Activated CD4-positive, alpha-beta T cell treated with anti-CD3 and anti-CD28 coated beads for 4 hours (primary cell): ENCODE results near the gene F2RL3.
"Not testable (repeated sequence)": the region's sequence is repeated elsewhere in the genome, so short reads cannot be mapped to it uniquely, and the experiment has no call there.

Experiments
- DNase-seq, 2 donors: peaks; one replicate each; pipeline ENCODE4 v3.0.0-alpha.2; 2020

Gene F2RL3

GRCh38 chr19:16888629-16889365 is at the start of gene F2RL3:
Gene F2RL3, plus strand, starts transcription at chr19:16888999. Its CDS starts 191 bp downstream, at chr19:16889190.
- no peak for DNase-seq

- DNase-seq: no peak
Observed at GRCh38 chr19:16841391-16841926, 47.3 kb upstream of the F2RL3 start.

GRCh38 chr19:16846901-16847300 is 41.9 kb upstream of the F2RL3 start:
- DNase-seq: no peak

GRCh38 chr19:16847430-16847829 is 41.4 kb upstream of the F2RL3 start:
- DNase-seq: no peak

GRCh38 chr19:16849168-16849567 is 39.6 kb upstream of the F2RL3 start:
- no peak for DNase-seq

- no peak for DNase-seq
Observed at GRCh38 chr19:16850133-16850532, 38.7 kb upstream of the F2RL3 start.

- DNase-seq: no peak
Observed at GRCh38 chr19:16851031-16851712, 37.6 kb upstream of the F2RL3 start.

GRCh38 chr19:16853066-16853465 is 35.7 kb upstream of the F2RL3 start:
- no peak for DNase-seq

GRCh38 chr19:16856091-16856490 is 32.7 kb upstream of the F2RL3 start:
- no peak for DNase-seq

GRCh38 chr19:16859626-16860025 is 29.2 kb upstream of the F2RL3 start:
- DNase-seq: no peak

- DNase-seq: no peak
Observed at GRCh38 chr19:16860118-16860517, 28.7 kb upstream of the F2RL3 start.

- DNase-seq: no peak
Observed at GRCh38 chr19:16861011-16861410, 27.8 kb upstream of the F2RL3 start.

- no peak for DNase-seq
Observed at GRCh38 chr19:16861834-16862233, 27.0 kb upstream of the F2RL3 start.

GRCh38 chr19:16862826-16863415 is 25.9 kb upstream of the F2RL3 start:
- no peak for DNase-seq

GRCh38 chr19:16867211-16867610 is 21.6 kb upstream of the F2RL3 start:
- DNase-seq: no peak

- no peak for DNase-seq
Observed at GRCh38 chr19:16868423-16869130, 20.2 kb upstream of the F2RL3 start.

GRCh38 chr19:16869331-16869972 is 19.3 kb upstream of the F2RL3 start:
- DNase-seq: no peak

- DNase-seq: no peak
Observed at GRCh38 chr19:16871871-16872270, 16.9 kb upstream of the F2RL3 start.

- DNase-seq: no peak
Observed at GRCh38 chr19:16872728-16873127, 16.1 kb upstream of the F2RL3 start.

GRCh38 chr19:16873594-16873993 is 15.2 kb upstream of the F2RL3 start:
- DNase-seq: no peak

GRCh38 chr19:16874250-16874977 is 14.4 kb upstream of the F2RL3 start:
- DNase-seq: no peak

- DNase-seq: not testable (repeated sequence)
Observed at GRCh38 chr19:16874978-16875299, 13.9 kb upstream of the F2RL3 start.
